Mucosa of rectum (tissue), 2 donors: Measurements from ENCODE around the gene GPRC5C.

Experiments
- H3K27ac ChIP-seq, 2 donors: one replicate each; pipeline ENCODE4 v1.7.0; 2013; ENCODE audit warnings: inconsistent platforms in 2 of 2, low read depth in 2 of 2, low read length in 2 of 2
- H3K27me3 ChIP-seq, 2 donors: one replicate each; pipeline ENCODE4 v1.7.0; 2013; ENCODE audit warnings: low read length in 2 of 2; ENCODE audit not compliant: control insufficient read depth in 2 of 2, insufficient read depth in 2 of 2
- H3K36me3 ChIP-seq, 2 donors: one replicate each; pipeline ENCODE4 v1.7.0; 2013; ENCODE audit warnings: low read length in 2 of 2; ENCODE audit not compliant: control insufficient read depth in 2 of 2, insufficient read depth in 2 of 2
- H3K4me1 ChIP-seq, 2 donors: one replicate each; pipeline ENCODE4 v1.7.0; 2013; ENCODE audit warnings: low read length in 2 of 2, mild to moderate bottlenecking in 1 of 2; ENCODE audit not compliant: control insufficient read depth in 2 of 2, insufficient read depth in 2 of 2
- H3K4me3 ChIP-seq, 2 donors: one replicate each; pipeline ENCODE4 v1.7.0; 2013; ENCODE audit warnings: low read length in 2 of 2
- H3K9ac ChIP-seq, 2 donors: one replicate each; pipeline ENCODE4 v1.7.0; 2013; ENCODE audit warnings: low read length in 2 of 2, low read depth in 1 of 2, mild to moderate bottlenecking in 1 of 2
- H3K9me3 ChIP-seq, 2 donors: one replicate each; pipeline ENCODE4 v1.7.0; 2013; ENCODE audit warnings: low read length in 2 of 2; ENCODE audit not compliant: control insufficient read depth in 2 of 2
- donor health status: healthy.
- donor health status: Normal muscosa, but diverticular disease.

Gene GPRC5C

GRCh38 chr17:74419928-74420411, 11.9 kb upstream of the GPRC5C start:
- Histone ChIP-seq H3K27me3 (no peaks in the 10 kb centered on the region), H3K36me3 (no peaks in the 10 kb centered on the region), H3K9me3 (no peaks in the 10 kb centered on the region), H3K9ac (peak overlapping the region in 1 of 2 donors; percentile 5), H3K4me3 (no peak overlapping the region), H3K27ac (peak overlapping the region; percentile 34 to 75), H3K4me1 (peaks cover 22 to 29% of the 10 kb centered on the region in 2 donors)

DNA sequence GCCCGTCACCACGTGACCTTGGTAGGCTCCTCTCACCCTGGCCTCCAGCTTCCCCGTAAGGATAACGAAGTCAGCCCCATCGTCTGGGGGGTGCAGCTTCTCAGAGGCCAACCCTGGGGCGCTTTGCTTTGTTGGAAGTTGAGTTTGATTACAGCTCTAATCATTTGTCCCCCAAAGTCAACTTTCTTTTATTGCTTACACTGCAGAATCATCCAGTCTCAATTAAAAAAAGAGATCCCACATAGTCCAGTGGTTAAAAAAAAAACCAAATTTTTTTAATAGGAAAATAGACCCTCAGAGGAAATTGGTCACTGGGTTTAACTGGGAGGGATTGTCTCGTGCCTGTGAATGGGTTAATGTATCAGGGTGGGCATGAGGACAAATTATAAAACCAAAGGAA, 7.8 kb upstream of the GPRC5C start:
- H3K9ac ChIP-seq, result no peak overlapping the region
- H3K27ac ChIP-seq, result no peak overlapping the region
- H3K36me3 ChIP-seq, result no peaks in the 10 kb centered on the region
- H3K9me3 ChIP-seq, result no peaks in the 10 kb centered on the region
- H3K4me1 ChIP-seq, result peaks cover 21 to 31% of the 10 kb centered on the region in 2 donors
- H3K4me3 ChIP-seq, result no peak overlapping the region
- H3K27me3 ChIP-seq, result no peaks in the 10 kb centered on the region

GRCh38 chr17:74424657-74425056, 7.2 kb upstream of the GPRC5C start:
- no peaks in the 10 kb centered on the region for H3K9me3 ChIP-seq
- peaks cover 23 to 31% of the 10 kb centered on the region in 2 donors for H3K4me1 ChIP-seq
- H3K9ac ChIP-seq, result no peak overlapping the region
- H3K4me3 ChIP-seq, result no peak overlapping the region
- H3K27me3 ChIP-seq, result no peaks in the 10 kb centered on the region
- no peak overlapping the region for H3K27ac ChIP-seq
- no peaks in the 10 kb centered on the region for H3K36me3 ChIP-seq

GRCh38 chr17:74426551-74427047, 5.3 kb upstream of the GPRC5C start:
- Histone ChIP-seq H3K27ac (peak overlapping the region; percentile 83 to 94), H3K9me3 (no peaks in the 10 kb centered on the region), H3K27me3 (no peaks in the 10 kb centered on the region), H3K9ac (no peak overlapping the region), H3K36me3 (no peaks in the 10 kb centered on the region), H3K4me3 (peak overlapping the region in 1 of 2 donors; percentile 1), H3K4me1 (peaks cover 34 to 39% of the 10 kb centered on the region in 2 donors)

GRCh38 chr17:74427048-74427762, 4.7 kb upstream of the GPRC5C start:
- H3K9ac ChIP-seq, result peak overlapping the region; percentile 32 to 44
- H3K27ac ChIP-seq, result peak overlapping the region; percentile 83 to 94
- peak overlapping the region in 1 of 2 donors; percentile 1 for H3K4me3 ChIP-seq
- peaks cover 35 to 39% of the 10 kb centered on the region in 2 donors for H3K4me1 ChIP-seq
- no peaks in the 10 kb centered on the region for H3K9me3 ChIP-seq
- H3K27me3 ChIP-seq, result no peaks in the 10 kb centered on the region
- no peaks in the 10 kb centered on the region for H3K36me3 ChIP-seq

DNA sequence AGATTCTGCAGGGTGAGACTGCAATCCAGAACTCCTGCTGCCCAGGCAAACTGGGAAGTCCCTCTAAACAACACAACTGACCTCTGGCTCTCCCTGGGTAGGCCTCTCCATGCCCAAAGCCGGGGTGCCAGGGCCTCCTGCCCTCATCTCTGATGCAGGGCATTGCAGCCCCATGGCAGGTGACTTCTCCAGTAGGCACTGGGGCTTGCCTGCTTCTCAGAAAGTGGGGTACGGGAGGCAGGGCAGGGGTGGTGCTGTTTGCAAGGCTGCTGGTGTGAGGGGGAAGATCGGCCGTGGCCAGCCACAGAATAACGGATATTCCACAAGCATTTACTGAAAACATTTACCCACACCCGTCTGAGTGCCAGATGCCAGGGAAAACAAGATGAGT, 4.1 kb upstream of the GPRC5C start:
- H3K9me3 ChIP-seq, result no peaks in the 10 kb centered on the region
- no peak overlapping the region for H3K4me3 ChIP-seq
- H3K27me3 ChIP-seq, result no peaks in the 10 kb centered on the region
- peaks cover 35 to 39% of the 10 kb centered on the region in 2 donors for H3K4me1 ChIP-seq
- H3K9ac ChIP-seq, result peak overlapping the region; percentile 32 to 44
- peak overlapping the region; percentile 83 to 94 for H3K27ac ChIP-seq
- no peaks in the 10 kb centered on the region for H3K36me3 ChIP-seq

- peaks cover 35 to 49% of the 10 kb centered on the region in 2 donors for H3K4me1 ChIP-seq
Observed at GRCh38 chr17:74429604-74430384, 2.1 kb upstream of the GPRC5C start.

GRCh38 chr17:74430385-74430705, 1.5 kb upstream of the GPRC5C start:
- H3K4me1 ChIP-seq, result peaks cover 35 to 49% of the 10 kb centered on the region in 2 donors

More at GRCh38 chr17:74429604-74430384, 2.1 kb upstream of the GPRC5C start:
- Histone ChIP-seq H3K27me3 (no peaks in the 10 kb centered on the region), H3K36me3 (no peaks in the 10 kb centered on the region), H3K4me3 (peak overlapping the region; percentile 81 to 85), H3K27ac (peak overlapping the region; percentile 99), H3K9me3 (no peaks in the 10 kb centered on the region), H3K9ac (peak overlapping the region; percentile 94 to 97)

GRCh38 chr17:74430706-74431567, 951 bp upstream of the GPRC5C start:
- peak overlapping the region; percentile 81 to 85 for H3K4me3 ChIP-seq
- peak overlapping the region; percentile 94 to 97 for H3K9ac ChIP-seq
- H3K9me3 ChIP-seq, result no peaks in the 10 kb centered on the region
- peaks cover 40 to 55% of the 10 kb centered on the region in 2 donors for H3K4me1 ChIP-seq
- H3K27ac ChIP-seq, result peak overlapping the region; percentile 99
- H3K36me3 ChIP-seq, result no peaks in the 10 kb centered on the region
- no peaks in the 10 kb centered on the region for H3K27me3 ChIP-seq

More at GRCh38 chr17:74430385-74430705, 1.5 kb upstream of the GPRC5C start:
- no peaks in the 10 kb centered on the region for H3K9me3 ChIP-seq
- no peaks in the 10 kb centered on the region for H3K27me3 ChIP-seq
- H3K27ac ChIP-seq, result peak overlapping the region; percentile 99
- H3K9ac ChIP-seq, result peak overlapping the region; percentile 94 to 97
- peak overlapping the region; percentile 81 to 85 for H3K4me3 ChIP-seq
- no peaks in the 10 kb centered on the region for H3K36me3 ChIP-seq
